Stromal cell of bone marrow (primary cell): ENCODE data around the gene LMO3.

Source experiments
- DNase-seq: peaks from one replicate; pipeline ENCODE4 v3.0.0-alpha.2; 2012; ENCODE audit warnings: low read depth

The LMO3 gene

GRCh38 chr12:16606117-16606200 is at the start of gene LMO3:
TSS of gene LMO3 (minus strand) at chr12:16606162. CDS start at chr12:16600860, 5,302 bp downstream.
- no peak for DNase-seq

GRCh38 chr12:16636435-16637055 is 30.6 kb upstream of the LMO3 start:
- no peak for DNase-seq

- DNase-seq: no peak
These were observed 28.8 kb upstream of the LMO3 start for GRCh38 chr12:16634786-16635185.

GRCh38 chr12:16626991-16627390 is 21.0 kb upstream of the LMO3 start:
- DNase-seq: no peak

- DNase-seq: no peak
These were observed 16.4 kb upstream of the LMO3 start for GRCh38 chr12:16622338-16622737.

GRCh38 chr12:16619537-16619936 is 13.6 kb upstream of the LMO3 start:
- DNase-seq: no peak

GRCh38 chr12:16618256-16618655 is 12.3 kb upstream of the LMO3 start:
- no peak for DNase-seq

- no peak for DNase-seq
These were observed 7.2 kb upstream of the LMO3 start for GRCh38 chr12:16613199-16613598.

GRCh38 chr12:16612647-16613046 is 6.7 kb upstream of the LMO3 start:
- DNase-seq: no peak

- DNase-seq: no peak
These were observed 5.2 kb upstream of the LMO3 start for GRCh38 chr12:16611146-16611545.

- DNase-seq: no peak
These were observed 4.8 kb upstream of the LMO3 start for GRCh38 chr12:16610743-16611142.

- DNase-seq: no peak
These were observed 4.1 kb upstream of the LMO3 start for GRCh38 chr12:16610001-16610585.

GRCh38 chr12:16608946-16609539 is 3.1 kb upstream of the LMO3 start:
- DNase-seq: no peak

GRCh38 chr12:16607906-16608775 is 2.2 kb upstream of the LMO3 start:
- DNase-seq: no peak

- no peak for DNase-seq
These were observed 1.0 kb upstream of the LMO3 start for GRCh38 chr12:16606991-16607390.

- DNase-seq: no peak
These were observed 363 bp upstream of the LMO3 start for GRCh38 chr12:16606201-16606849.

GRCh38 chr12:16605642-16606116 is 283 bp downstream of the LMO3 start:
- no peak for DNase-seq

GRCh38 chr12:16604596-16605252 is 1.2 kb downstream of the LMO3 start:
- DNase-seq: no peak

GRCh38 chr12:16603916-16604575 is 1.9 kb downstream of the LMO3 start:
- DNase-seq: no peak

- DNase-seq: no peak
These were observed 2.6 kb downstream of the LMO3 start for GRCh38 chr12:16603260-16603915.

GRCh38 chr12:16602412-16602811 is 3.5 kb downstream of the LMO3 start:
- no peak for DNase-seq
